AG20443 (cell line): ENCODE data around the gene KLHL4.
"Not testable (repeated sequence)": the region's sequence is repeated elsewhere in the genome, so short reads cannot be mapped to it uniquely, and the experiment has no call there.

Experiments
- DNase-seq: peaks from one replicate; pipeline ENCODE4 v3.0.0; 2012; ENCODE audit warnings: low spot score, mixed read lengths

Gene KLHL4, protein sequence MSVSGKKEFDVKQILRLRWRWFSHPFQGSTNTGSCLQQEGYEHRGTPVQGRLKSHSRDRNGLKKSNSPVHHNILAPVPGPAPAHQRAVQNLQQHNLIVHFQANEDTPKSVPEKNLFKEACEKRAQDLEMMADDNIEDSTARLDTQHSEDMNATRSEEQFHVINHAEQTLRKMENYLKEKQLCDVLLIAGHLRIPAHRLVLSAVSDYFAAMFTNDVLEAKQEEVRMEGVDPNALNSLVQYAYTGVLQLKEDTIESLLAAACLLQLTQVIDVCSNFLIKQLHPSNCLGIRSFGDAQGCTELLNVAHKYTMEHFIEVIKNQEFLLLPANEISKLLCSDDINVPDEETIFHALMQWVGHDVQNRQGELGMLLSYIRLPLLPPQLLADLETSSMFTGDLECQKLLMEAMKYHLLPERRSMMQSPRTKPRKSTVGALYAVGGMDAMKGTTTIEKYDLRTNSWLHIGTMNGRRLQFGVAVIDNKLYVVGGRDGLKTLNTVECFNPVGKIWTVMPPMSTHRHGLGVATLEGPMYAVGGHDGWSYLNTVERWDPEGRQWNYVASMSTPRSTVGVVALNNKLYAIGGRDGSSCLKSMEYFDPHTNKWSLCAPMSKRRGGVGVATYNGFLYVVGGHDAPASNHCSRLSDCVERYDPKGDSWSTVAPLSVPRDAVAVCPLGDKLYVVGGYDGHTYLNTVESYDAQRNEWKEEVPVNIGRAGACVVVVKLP

DNA sequence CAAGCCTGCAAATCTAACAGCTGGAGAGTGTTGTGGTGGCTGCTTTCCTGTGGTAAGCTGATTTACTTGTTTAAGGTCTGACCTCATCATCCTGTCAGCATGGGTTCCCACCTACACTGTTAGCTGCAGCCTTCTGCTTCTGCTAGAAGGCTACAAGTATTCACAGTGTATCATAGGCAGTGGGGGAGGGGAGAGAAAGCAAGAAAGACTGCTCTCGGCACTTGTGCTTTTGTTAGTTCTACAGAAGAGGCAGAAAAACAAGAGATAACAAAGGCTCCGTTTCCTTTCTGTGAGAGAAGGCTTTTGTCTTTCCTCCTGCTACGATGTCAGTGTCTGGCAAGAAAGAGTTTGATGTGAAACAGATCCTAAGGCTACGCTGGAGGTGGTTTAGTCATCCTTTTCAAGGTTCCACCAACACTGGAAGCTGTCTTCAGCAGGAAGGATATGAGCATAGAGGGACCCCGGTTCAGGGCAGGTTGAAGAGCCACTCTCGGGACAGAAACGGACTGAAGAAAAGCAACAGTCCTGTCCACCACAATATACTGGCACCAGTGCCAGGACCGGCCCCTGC is at the start of gene KLHL4:
Gene KLHL4, plus strand, starts transcription at position 232 of the 571 bp plus-strand sequence. Its CDS starts 92 bp downstream, at position 324.
- DNase-seq: no peak

DNA sequence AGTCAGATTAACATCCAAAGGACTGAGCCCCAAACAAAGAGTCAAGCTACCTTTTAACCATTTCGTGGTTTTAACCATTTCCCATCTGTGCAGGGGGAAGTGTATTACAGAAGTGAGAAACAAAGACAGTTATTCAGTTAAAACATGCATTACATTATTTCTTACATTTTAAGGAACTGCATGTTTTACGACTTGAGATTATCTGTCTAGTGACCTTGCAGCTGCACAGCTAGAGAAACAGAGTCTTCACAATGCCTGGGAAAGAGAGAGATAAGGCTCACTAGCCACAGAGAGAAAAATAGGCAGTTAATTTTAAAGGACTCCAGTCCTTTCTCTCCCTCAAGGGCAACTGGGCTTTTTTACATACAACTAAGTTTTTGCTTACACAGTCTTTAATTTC is 48.7 kb upstream of the KLHL4 start:
- DNase-seq: no peak

DNA sequence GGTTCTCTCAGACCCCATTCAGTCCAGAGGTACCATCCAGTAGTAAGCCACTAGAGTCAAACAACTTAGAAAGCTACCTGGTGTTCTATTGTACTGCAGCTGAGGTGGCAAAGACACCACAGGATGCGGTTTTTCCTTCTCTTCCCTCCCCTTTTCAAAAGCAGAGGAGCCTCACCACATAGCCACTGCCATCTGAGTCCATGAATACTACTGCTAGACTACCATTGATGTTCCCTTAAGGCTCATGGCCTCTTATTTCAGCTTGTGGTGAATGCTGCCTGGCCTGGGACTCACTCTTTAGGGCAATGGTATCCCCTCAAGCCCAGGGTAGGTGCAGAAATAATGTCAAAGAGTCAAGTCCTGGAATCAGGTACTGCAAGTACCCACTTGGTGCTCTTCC is 41.8 kb upstream of the KLHL4 start:
- DNase-seq: no peak

DNA sequence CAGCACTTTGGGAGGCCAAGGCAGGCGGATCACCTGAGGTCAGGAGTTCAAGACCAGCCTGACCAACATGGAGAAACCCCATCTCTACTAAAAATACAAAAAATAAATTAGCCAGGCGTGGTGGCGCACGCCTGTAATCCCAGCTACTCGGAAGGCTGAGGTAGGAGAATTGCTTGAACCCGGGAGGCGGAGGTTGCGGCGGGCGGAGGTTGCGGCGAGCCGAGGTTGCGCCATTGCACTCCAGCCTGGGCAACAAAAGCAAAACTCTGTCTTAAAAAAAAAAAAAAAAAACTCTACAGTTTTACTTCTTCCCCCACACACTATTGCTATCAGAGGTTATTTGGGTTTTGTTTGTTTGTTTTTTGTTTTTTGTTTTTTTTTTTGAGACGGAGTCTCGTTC is 38.9 kb upstream of the KLHL4 start:
- DNase-seq: not testable (repeated sequence)

DNA sequence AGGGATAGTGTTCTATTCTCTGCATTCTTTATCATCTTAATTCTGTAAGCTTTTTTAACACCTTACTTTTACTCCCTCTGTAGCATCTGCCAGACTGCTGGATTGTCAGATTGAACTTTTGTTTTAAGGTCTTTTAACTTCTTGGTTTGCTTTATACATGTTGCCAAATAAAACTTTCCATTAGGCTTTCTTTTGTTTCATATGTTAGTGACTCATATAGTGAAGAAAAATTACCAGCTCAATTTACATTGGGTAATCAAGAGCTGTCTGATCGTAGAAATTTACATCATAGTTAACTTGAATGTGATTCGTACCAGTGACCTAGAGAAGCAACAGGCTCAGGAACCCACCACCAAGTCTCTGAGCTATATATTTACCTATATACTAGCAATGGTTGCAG is 28.5 kb upstream of the KLHL4 start:
- no peak for DNase-seq

DNA sequence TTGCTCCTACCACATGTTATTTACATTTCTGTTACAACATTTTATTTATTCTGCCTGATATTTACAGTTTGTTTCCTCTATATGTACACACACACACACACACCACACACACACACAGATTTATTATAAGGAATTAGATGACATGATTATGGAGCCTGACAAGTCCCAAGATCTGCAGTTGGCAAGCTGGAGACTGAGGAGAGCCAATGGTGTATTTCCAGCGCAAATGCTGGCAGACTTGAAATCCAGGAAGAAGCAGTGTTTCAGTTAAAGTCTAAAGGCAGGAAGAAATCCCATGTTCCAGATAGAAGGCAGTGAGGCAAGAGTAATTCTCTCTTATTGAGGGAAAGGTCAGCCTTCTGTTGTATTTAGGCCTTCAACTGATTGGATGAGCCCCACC is 1.8 kb upstream of the KLHL4 start:
- no peak for DNase-seq

DNA sequence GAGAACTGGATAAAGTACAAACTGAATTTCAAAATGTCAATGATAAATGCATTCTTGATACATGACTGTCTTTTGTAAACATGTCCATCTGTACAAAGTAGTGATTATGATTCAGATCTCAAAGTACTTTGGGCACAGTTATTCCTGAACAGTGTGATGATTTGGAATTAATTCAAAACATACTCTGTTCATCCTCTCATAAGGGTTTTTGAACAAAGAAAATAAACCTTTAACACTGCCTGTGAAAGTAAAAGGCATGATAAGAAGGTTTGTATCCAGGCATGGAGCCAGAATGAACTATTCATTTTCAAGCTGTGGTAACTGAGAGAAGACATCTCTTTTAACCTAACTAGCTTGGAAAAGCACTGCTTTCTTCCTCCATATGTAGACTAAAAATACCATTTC is 883 bp upstream of the KLHL4 start:
- no peak for DNase-seq

DNA sequence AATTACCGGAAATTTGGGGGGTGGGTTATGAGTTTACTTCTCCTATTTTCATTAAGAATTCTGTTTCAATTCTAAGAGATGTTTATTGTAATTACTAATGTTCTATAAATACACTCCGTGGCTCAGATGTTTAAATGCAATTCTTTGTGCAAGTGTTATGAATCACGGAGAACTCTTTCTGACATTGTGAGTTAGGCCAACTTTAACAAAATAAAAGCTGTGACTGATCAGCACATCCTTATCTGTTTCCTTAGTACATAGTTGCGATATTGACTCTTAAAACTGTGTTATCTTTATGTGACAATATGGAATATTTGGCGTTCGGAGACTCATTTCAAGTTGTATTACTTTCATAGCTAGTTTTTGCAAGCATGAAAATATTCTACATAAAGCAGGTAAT is 902 bp downstream of the KLHL4 start:
- no peak for DNase-seq

DNA sequence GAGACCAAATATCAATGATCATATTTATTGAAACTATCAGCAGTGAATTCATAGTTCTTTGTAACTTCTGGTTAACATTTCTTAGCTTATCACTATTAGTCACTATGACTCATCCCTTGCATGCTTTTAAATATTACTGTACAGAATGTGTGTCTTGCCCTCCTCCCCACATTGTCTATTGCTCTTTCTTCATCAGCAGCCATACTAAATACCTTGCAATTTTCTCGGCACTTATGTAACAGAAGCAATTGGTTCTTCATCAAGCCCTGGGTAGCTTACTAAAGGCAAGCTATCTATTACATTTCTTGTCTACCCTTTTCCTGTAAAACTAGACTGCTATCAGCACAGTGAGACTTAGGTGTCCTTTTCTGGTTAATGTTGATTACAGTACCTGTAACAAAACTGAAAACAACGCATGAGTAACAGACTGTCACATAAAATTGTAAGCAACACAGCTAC is 8.2 kb downstream of the KLHL4 start:
- DNase-seq: no peak

DNA sequence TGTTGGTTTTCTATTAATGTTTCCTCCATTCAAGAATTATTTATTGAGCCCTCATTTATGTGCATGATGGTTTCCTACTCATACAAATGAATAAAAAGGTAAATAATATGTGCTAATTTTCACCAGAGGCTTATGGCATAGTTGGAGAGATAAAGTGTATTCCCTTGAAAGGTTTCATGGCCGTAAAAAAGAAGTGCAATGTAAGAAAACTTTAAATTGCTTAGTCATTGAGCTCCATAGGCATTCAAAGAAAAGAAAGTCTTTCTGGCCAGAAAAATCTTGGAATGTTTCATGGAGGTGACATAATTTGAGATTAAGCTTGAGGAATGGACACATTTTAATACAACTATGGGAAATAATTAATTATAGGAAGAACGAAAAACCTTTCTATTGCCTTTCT is 8.7 kb downstream of the KLHL4 start:
- no peak for DNase-seq

DNA sequence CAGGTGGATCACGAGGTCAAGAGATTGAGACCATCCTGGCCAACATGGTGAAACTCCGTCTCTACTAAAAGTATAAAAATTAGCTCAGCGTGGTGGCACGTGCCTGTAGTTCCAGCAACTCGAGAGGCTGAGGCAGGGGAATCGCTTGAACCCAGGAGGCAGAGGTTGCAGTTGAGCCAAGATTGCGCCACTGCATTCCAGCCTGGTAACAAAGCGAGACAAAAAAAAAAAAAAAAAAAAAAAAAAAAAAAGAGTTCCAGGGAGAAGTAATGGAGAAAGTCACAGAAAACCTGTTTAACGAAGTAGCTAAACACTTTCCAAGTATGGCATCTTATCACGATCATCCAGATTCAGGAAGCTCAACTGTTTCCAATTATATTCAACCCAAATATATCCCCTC is 10.9 kb downstream of the KLHL4 start:
- DNase-seq: no peak

DNA sequence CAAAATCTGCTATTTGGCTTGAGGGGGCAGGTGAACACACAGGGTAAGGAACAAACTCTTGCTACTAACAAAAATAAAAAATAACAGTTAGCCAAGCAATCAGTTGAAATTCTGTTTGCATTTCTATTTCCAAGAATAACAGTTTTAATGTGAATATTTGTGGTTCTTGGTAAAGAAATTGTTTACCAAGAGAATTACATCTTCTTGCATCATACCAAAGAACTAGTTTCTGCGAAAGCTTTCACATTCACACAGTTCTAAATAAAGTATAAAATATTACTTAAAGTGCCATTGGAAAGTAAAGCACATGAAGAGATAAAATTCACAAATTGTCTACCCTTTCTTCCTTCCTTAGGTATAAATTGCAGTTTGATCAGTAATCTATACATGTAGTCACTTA is 54.4 kb downstream of the KLHL4 start:
- no peak for DNase-seq

DNA sequence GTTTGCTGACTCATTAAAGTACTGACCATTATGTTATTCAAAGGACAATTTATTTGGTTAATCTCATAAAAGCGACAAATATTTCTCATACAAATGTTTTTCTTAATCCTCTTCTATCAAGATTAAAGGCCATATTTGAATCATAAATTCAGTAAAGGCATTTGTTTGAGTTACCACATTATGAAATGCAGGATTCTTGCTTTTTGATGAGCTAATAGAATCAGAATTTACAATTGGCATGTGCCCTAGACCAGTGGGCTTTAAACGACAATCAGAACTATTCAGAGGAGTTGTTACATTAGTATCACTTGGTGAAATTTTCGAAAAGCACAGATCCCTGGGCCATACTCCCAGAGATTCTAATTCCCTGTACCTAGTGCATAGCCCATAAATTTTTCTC is 55.3 kb downstream of the KLHL4 start:
- DNase-seq: no peak

DNA sequence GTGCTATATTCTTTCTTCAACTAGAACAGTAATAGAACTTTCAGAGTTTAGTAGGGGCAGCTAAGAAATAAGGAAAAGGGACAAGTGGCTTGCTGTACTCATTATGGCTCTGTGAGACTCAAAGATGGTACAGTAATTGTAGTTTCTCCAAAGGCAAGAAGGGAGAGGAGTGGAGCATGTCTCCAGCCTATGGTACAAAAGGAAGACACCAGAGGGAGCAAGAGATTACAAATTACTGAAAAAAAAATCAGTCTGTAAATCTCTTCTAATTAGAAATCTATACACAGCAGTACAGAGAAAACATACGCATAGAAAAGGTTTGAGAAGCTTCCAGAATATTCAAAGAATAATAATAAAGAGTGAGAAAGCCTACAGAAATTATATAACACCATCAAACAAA is 61.4 kb downstream of the KLHL4 start:
- DNase-seq: no peak

DNA sequence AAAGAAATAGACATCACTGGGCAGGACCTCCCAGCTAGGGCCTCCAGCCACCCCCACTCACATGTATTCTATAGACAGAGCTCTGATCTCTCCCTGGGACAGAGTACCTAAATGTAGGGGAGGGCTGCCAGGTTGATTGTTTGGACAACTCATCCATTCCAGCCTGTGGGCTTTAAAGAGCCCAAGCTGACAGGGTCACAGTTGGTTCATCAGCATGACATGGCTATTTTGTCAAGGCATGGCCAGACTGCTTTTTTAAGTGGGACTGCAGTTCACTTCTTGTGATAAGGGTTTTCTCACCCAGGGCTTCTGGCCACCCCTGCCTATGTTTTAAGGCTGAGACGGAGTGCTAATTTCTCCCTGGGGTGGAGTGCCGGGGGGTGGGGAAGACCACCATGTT is 63.3 kb downstream of the KLHL4 start:
- DNase-seq: no peak

DNA sequence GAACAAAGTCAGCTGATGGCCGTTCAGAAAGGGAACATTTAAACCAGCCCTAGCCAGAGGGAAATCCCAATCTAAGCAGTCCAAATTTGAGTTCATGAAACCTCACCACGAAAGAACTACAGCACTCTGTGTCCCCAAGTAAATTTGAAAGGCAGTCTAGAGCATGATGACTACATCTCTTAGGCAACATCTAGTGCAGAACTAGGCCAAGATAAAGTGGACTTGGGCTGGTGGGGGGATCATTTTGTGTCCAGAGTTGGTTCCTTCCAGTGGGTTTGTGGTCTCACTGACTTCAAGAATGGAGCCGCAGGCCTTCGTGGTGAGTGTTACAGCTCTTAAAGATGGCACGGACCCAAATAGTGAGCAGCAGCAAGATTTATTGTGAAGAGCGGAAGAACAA is 64.9 kb downstream of the KLHL4 start:
- no peak for DNase-seq

DNA sequence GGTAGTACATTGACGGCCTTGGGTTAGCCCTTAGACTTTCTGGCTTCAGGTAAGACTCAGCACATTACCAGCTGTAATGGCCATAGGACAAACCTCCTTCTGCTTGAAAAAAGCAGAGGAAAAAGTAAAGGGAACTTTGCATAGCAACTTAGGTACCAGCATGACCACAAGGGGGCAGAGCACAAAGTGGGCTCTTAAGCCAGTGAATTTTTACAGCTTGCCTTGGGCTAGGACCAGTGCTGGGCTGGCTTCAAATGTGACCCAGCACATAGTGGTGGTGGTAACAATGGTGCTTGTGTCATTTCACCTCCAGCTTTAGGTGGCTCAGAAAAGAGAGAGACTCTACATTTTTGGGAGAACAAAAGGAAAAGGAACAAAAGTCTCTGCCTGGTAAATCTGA is 66.1 kb downstream of the KLHL4 start:
- DNase-seq: no peak

DNA sequence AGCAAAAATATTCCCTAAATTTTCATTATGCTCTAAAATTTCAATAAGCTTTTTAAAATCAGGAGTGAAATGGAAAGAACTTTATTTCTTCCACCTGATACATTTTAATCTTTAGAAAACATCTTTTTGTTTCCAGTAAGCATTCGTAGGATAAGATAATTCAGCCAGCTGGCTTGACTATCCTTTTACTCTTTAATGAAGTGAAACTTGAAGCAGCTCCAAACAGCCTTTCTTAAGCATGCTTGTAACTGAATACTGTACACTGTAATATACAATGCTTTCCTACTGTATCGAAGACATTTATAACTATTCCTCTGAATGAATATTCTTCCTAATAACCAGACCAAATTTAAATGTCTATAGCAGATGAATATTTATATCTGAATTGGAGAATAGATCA is 98.8 kb downstream of the KLHL4 start:
- DNase-seq: no peak

DNA sequence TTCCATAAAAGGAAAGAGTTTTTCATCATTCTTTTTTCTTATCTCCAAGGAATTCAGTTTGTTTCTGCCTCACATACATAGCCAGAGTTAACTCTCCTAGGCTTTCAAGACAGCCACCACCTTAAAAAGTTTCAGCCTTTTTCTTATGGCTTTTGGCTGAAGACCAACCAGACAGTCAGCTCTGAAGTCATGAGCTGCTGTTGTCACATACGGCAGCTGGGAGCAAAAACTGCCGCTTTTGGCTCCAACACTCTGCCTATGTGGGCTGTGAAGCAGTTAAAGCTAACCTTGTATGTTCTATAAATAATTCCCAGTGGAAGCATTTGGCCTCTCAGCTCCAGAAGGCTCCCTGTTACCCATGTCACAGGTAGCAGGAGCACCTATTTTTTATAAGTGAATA is 104.1 kb downstream of the KLHL4 start:
- DNase-seq: no peak

DNA sequence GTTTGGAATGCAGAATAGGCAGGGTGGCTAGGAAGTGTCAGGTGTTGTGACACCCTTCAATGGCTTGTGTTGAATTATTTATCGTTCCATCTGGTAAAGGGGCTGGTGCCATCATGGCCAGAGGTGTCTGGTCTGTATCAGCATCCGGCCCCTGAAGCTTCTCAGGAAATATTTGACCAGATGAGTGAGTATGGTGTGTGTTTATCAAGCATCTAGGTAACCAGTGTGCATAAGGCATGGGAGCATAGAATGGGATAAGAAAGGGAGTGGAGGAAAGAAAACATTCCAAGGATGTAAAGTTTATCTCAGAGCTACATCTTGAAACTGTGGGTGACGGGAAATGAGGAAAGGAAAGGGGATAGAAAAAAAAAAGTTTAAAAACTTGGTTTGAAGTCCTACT is 109.4 kb downstream of the KLHL4 start:
- no peak for DNase-seq

DNA sequence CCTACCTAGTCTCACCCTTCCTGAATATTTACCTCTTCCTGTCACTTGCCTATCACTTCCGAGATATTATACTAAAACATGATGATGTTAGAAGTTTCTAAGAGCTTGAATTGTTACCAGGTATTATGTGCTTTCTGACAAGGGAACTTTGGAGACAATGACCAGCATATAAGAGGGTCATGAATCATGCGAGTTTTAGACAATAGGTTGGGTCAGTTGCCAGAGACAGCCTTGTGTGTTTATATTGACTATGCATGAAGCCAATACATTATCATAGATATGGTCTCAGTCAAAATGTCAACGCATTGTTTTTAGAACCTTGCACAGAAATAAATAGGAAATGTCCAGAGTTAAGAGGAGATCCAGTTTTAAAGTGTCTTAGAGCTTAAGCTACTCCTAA is 116.8 kb downstream of the KLHL4 start:
- no peak for DNase-seq

DNA sequence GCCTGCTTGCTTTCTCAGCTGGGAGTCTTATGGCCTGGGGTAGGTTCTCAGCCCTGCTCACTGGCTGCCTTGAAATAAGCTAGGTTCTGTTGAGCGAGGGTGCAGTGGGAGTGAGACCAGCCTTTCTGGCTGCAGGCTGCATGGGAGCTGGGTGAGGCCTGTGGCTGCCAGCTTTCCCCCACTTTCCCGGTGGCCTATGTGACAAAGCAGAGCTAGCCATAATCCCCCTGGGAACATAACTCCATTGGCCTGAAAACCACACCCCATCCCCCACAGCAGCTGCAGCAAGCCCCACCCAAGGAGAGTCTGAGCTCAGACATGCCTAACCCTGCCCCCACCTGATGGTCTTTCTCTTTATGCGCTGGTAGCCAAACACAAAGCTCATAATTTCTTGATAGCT is 118.9 kb downstream of the KLHL4 start:
- DNase-seq: no peak

DNA sequence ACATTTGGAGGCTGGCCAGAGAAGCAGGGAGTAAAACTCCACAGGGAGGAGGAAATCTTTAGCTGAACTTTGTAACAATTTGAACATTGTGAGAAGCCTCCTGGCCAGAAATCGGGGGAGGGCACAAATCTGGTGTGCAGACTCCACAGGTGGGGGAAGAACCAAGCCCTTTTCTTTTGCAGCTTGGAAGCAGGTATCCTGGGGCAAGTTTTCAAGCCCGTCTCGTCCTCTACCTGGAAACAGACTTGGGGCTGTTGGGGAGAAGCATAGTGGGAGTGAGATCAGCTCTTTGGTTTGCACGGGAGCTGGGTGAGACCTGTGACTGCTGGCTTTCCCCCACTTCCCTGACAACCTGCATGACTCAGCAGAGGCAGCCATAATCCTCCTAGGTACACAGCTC is 123.8 kb downstream of the KLHL4 start:
- not testable (repeated sequence) for DNase-seq
